ENCODE measurements around the gene TRIM66.

DNA sequence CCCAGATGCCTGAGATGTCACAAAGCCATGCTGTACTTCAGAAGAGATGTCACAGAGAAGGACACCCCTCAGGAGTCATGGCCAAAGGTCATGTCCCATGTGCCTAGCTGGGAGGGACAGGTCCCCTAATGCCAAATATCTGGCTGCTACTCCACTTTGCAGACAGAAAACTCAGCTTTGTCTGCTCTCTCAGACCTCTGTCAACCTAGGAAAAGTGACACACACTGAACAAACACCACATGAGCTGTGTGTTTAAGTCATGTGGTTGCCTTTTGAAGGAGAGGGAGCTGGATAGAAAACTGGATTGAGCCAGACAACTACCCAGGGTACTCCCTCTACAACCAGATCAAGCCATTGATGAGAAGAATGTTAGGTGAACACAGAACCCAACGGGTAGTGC, 3.5 kb downstream of the TRIM66 start:
- TF ChIP-seq CTCF (IDR thresholded peaks at IDR 0.05): no peak
- TF ChIP-seq POLR2A (IDR thresholded peaks at IDR 0.05): no peak

Data from thyroid gland (tissue), 4 donors.